GM21528 (cell line): ENCODE results near the gene GAS2L1.

Experiments used
- ATAC-seq: cut with Tn5 transposase; IDR thresholded peaks from one replicate; pipeline ENCODE4 v1.9.1; 2021; ENCODE audit warnings: mild to moderate bottlenecking, moderate library complexity; ENCODE audit not compliant: unreplicated experiment, low FRiP score

GAS2L1 gene

GRCh38 chr22:29325356-29325755 lies 18.9 kb downstream of the GAS2L1 start:
- ATAC-seq, result no peak

- no peak for ATAC-seq
Observed at GRCh38 chr22:29325785-29326315, 19.4 kb downstream of the GAS2L1 start.

DNA sequence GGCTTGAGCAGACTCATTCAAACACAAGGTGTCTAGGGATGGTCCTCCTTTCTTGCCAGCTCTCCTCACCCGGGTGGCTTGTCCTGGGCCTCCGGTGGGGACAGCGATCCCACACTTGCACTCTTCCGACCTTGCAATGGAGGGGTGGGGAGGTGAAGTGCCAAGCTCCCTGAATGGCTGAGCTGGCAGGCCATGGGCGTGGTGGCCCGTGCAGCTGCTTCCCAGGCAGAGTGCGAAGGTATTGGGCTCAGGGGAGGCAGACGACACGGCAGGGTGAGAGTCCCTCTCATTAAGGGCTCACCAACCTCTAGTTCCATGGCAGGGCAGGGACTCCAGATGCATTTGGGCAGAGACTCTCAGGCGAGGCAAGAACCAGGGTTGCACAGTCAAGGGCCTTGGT lies 20.0 kb downstream of the GAS2L1 start:
- ATAC-seq, result no peak

DNA sequence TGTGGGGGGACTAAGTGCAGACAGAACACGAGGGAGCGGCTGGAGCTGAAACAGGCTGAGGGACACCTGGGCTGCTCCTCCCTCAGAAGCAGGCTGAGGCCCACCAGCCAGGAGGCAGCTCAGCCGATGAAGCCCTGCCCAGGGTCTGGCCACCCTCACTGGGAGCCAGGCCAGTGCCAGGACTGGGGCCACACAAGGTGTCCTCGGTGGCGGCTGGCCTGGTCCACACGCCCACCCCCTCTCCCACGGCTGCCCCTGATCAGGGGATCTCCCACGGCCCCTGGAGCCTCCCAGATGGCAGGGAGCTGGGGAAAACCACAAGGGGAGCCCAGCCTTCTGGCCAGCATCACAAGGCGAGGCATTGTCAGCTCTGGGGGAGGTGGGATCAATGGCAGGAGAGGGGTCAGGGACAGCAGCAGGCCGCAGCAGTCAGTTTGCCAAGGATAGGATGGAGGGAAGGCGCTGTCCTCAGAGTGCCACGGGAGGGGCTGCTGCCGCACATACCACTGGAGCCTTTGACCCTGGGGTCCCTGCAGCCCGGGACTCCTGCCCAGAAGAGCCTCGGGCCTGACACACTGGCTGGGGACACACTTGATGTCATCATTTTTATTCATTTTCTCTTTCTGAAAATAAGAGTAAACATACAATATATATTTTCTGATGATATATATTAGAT lies 20.8 kb downstream of the GAS2L1 start:
- no peak for ATAC-seq

- no peak for ATAC-seq
Observed at GRCh38 chr22:29328055-29328454, 21.6 kb downstream of the GAS2L1 start.

GRCh38 chr22:29328566-29329500 lies 22.4 kb downstream of the GAS2L1 start:
- ATAC-seq, result no peak

GRCh38 chr22:29329581-29329980 lies 23.1 kb downstream of the GAS2L1 start:
- ATAC-seq, result no peak

GRCh38 chr22:29330291-29330690 lies 23.8 kb downstream of the GAS2L1 start:
- no peak for ATAC-seq

DNA sequence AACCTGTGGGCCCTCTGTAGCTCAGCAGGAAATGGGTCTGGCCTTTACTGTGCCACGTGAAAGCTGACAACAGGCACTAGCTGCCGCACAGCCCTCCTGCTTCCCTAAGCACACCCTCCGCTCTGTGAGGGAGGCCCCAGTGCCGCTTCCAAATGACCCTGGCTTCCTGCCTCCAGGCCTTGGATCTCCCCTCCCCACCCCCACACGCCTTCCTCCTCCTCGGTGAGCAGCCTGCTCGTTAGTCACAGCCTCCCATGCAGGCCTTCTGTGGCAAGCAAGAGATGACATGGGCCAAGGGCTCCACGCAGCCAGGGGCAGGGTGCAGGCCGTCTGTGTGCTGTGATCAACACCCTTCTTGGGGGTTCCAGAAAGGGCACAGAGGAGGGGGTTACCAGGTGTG lies 24.3 kb downstream of the GAS2L1 start:
- ATAC-seq, result no peak

DNA sequence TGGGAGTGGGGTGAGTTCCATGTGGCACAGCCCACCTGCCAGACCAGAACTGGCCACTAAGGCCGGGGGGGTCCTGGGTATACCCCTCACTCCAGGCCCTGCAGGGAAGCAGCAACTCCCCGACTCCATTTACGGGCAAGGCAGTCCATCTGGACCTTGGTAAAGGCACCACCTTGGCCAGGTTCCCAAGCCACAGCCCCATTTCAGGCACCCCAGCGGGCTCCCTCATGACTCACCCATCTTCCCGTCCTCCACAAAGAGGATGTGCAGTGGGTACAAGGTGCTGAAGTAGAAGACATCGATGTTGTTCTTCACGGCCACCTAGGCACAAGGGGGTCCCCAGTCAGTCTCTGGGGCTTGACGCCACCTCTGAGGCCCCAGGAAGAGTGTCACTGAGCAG lies 24.8 kb downstream of the GAS2L1 start:
- ATAC-seq, result no peak

DNA sequence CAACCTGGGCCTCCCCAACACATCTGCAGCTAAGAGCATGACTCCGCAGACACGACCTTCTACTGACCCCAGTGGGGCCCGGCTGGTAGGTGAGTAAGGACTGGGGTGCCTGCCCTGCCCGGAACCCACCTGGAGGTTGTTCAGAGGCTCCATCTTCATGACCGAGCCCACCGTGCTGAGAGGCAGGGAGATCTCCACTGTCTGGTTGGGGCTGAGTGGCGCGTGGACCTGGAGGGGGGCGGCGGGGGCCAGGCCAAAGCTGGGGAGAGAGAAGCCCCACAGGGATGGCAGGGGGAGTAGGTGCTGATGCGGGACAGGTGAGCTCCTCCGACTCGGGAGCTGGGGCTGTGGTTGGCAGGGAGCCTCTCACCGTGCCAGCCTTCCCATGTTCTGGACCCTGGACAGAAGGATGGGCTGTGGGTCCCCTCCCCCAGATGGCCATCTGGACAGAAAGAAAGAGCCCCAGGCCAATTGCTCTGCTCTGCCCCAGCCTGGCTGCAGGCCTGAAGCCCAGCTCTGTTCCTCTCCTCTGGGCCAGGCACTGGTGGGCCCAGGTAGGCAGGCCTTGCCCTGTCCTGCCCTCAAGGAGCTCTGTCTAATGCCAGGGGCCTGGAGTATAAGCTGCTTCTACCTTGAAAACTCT lies 25.3 kb downstream of the GAS2L1 start:
- ATAC-seq, result no peak

DNA sequence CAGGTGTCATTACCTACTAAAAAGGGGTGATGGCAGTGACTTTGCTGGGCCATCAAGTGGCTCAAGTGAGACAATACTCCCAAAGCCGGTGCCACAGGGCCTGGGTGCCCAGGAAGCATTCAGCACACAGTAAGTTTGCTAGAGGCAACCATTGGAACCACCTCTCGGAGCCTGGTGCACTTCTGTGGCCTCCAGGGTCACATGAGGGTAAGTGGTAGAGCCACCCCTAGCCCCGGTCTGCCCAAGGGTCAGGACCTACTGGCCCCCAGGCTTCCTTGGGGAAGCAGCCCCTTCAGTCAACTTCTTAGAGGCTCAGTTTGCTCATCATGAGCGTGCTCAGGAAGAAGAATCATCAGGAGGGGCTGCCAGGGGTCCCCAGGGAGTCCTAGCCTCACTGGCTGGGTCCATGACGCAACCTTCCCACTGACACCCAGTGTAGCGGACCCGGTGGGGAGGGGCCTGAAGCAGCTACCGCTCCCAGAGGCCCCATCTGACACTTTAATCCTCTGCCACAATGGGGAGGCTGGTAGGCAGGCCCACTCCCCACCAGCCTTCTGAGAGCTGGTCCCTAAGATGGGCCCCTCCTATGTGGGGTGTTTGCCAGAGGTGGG lies 26.5 kb downstream of the GAS2L1 start:
- no peak for ATAC-seq

GRCh38 chr22:29334148-29334547 lies 27.7 kb downstream of the GAS2L1 start:
- no peak for ATAC-seq

GRCh38 chr22:29334696-29335344 lies 28.4 kb downstream of the GAS2L1 start:
- ATAC-seq, result no peak

GRCh38 chr22:29335656-29336055 lies 29.2 kb downstream of the GAS2L1 start:
- ATAC-seq, result no peak

DNA sequence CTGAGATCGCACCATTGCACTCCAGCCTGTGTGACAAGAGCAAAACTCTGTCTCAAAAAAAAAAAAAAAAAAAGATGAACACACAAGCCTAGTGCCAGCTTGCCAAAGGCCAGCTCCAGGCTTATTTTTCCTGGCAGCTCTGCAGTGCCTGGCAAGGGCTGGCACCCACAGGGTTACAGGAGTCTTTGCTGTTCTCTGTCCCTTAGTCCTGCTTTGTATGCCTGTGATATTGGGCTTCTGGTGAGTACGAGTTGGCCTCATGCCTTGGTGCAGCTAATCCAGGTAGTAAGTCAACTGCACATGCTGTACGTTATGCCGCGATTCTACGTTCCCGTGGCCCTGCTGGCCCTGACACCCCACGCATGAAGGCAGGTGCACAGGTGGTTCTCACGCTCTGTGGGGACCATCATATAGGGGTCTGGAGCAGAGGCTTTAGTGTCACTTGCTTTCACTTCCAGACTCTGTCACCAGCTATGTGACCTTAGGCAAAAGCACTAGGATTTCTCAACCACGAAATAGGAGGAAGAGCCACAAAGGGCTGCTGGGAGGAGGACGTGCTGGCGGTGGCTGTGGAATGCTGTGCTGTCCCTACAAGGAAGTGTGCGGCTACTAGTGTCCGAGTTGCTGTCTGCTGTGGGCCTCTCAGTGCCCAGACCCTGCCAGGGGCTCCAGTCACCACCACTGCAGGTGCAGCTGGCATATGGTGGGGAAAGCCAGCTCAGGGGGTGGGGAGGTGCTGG lies 30.5 kb downstream of the GAS2L1 start:
- no peak for ATAC-seq

DNA sequence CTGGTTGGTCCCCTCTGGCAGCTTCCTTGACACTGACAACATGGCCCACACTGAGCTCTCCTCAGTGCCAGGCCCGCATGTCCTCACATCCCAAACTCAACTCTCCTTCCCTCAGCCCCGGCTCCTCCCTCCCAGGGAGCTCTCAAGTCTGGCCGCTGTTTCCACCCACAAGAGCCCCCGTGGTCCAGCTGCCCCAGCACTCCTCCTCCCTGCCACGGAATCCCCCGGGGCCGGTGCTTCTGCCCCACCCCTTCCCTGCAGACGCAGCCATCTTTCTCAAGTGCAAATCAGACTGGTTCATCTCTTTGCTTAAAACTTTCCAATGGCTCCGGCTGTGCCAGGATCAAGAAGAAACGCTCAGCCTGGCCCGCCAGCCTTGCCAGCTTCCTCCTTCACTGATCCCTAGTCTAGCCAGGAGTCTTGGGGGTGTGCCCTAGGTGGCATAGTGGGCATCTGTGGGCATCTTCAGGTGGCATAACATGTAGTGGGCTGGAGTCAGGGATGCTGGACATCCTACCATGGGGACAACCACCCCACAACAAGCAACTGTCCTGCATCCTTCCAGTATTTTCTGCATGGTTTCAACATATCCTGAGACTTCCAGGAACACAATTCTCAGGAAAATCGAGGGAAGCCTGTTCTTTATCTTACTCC lies 31.3 kb downstream of the GAS2L1 start:
- no peak for ATAC-seq

GRCh38 chr22:29338398-29338797 lies 31.9 kb downstream of the GAS2L1 start:
- no peak for ATAC-seq
